ENCODE measurements around the gene HCFC1.

DNA sequence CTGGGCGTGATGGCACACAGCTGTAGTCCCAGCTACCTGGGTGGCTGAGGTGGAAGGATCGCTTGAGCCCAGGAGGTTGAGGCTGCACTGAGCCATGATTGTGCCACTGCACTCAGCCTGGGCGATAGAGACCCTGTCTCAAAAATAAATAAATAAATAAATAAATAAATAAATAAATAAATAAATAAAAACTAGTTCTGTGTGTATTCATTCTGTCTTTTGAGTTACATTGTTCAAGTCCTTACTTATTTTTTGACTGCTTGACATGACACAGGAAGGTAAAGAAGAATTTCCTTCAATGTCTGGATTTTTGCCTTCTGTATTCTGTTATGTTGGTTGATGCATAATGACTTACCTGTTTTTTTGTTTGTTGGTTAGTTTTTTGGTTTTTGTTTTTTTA, 34.6 kb downstream of the HCFC1 start:
- TF ChIP-seq MAX (IDR thresholded peaks at IDR 0.05), result no peak
- no peak for TF ChIP-seq RFX5 (IDR thresholded peaks at IDR 0.05)
- no peak for TF ChIP-seq KDM5A (IDR thresholded peaks at IDR 0.05)
- TF ChIP-seq, protein P1, sequence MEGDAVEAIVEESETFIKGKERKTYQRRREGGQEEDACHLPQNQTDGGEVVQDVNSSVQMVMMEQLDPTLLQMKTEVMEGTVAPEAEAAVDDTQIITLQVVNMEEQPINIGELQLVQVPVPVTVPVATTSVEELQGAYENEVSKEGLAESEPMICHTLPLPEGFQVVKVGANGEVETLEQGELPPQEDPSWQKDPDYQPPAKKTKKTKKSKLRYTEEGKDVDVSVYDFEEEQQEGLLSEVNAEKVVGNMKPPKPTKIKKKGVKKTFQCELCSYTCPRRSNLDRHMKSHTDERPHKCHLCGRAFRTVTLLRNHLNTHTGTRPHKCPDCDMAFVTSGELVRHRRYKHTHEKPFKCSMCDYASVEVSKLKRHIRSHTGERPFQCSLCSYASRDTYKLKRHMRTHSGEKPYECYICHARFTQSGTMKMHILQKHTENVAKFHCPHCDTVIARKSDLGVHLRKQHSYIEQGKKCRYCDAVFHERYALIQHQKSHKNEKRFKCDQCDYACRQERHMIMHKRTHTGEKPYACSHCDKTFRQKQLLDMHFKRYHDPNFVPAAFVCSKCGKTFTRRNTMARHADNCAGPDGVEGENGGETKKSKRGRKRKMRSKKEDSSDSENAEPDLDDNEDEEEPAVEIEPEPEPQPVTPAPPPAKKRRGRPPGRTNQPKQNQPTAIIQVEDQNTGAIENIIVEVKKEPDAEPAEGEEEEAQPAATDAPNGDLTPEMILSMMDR (IDR thresholded peaks at IDR 0.05), result no peak
- TF ChIP-seq RCOR1 (IDR thresholded peaks at IDR 0.05; ENCODE audit: low read depth, low read length), result no peak
- no peak for TF ChIP-seq CEBPB (IDR thresholded peaks at IDR 0.05)
- TF ChIP-seq CHD2 (IDR thresholded peaks at IDR 0.05; ENCODE audit: low read length, partially characterized antibody), result no peak
- TF ChIP-seq EP300 (IDR thresholded peaks at IDR 0.05), result no peak
- TF ChIP-seq JUN (IDR thresholded peaks at IDR 0.05), result no peak
- no peak for TF ChIP-seq BHLHE40 (IDR thresholded peaks at IDR 0.05; ENCODE audit: low read depth, low read length)
- TF ChIP-seq MYC (IDR thresholded peaks at IDR 0.05; ENCODE audit: borderline replicate concordance, low read length), result no peak
- TF ChIP-seq, protein P2, sequence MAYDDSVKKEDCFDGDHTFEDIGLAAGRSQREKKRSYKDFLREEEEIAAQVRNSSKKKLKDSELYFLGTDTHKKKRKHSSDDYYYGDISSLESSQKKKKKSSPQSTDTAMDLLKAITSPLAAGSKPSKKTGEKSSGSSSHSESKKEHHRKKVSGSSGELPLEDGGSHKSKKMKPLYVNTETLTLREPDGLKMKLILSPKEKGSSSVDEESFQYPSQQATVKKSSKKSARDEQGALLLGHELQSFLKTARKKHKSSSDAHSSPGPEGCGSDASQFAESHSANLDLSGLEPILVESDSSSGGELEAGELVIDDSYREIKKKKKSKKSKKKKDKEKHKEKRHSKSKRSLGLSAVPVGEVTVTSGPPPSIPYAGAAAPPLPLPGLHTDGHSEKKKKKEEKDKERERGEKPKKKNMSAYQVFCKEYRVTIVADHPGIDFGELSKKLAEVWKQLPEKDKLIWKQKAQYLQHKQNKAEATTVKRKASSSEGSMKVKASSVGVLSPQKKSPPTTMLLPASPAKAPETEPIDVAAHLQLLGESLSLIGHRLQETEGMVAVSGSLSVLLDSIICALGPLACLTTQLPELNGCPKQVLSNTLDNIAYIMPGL (CRISPR knock-in tag; IDR thresholded peaks at IDR 0.05; ENCODE audit: borderline replicate concordance), result no peak

Measured in A549 (cell line).